ENCODE measurements around the gene WWTR1. TPM values are rescaled to one million over a fixed set of nuclear protein-coding genes. Genes with fewer than 3 reads are reported as not detected.

WWTR1 gene
- total RNA-seq, 2 donors from 2014 or later = 17.3 to 18.5 TPM

- no peak overlapping the region for H3K4me3 Mint-ChIP-seq
Measured at GRCh38 chr3:149481491-149481890, 176.3 kb downstream of the WWTR1 start.

GRCh38 chr3:149481056-149481455 lies 176.8 kb downstream of the WWTR1 start:
- H3K27me3 ChIP-seq (ENCODE audit: control insufficient read depth, insufficient read depth, low read length, poor library complexity, severe bottlenecking) = no peaks in the 10 kb centered on the region
- no peaks in the 10 kb centered on the region for H3K4me1 ChIP-seq (ENCODE audit: control insufficient read depth, insufficient read depth, low read length)
- H3K27ac Mint-ChIP-seq = no peak overlapping the region
- DNase-seq = no peak
- no peak for TF ChIP-seq CTCF (conservative IDR thresholded peaks at IDR 0.05)
- no peak overlapping the region for H3K4me3 ChIP-seq (ENCODE audit: low read length)
- WGBS, 2 experiments (ENCODE audit: insufficient coverage in 1 of 2, insufficient read length in 1 of 2) = 91 to 100% methylated on average over 2 to 3 of the region's 3 CpGs
- no peak overlapping the region for H3K27ac ChIP-seq (ENCODE audit: low read depth, low read length)
- no peaks in the 10 kb centered on the region for H3K9me3 Mint-ChIP-seq
- no peaks in the 10 kb centered on the region for H3K36me3 ChIP-seq (ENCODE audit: control insufficient read depth, insufficient read depth, low read length)
- H3K36me3 Mint-ChIP-seq (ENCODE audit: low read depth) = no peaks in the 10 kb centered on the region
- no peaks in the 10 kb centered on the region for H3K9me3 ChIP-seq (ENCODE audit: control insufficient read depth, low read length)
- no peak overlapping the region for H3K9ac ChIP-seq (ENCODE audit: extremely low read depth, low read length, poor library complexity, severe bottlenecking)
- H3K27me3 Mint-ChIP-seq (ENCODE audit: insufficient read depth) = no peaks in the 10 kb centered on the region
- H3K4me1 Mint-ChIP-seq = peaks cover 8% of the 10 kb centered on the region
- H3K4me3 Mint-ChIP-seq = no peak overlapping the region

More at GRCh38 chr3:149481491-149481890, 176.3 kb downstream of the WWTR1 start:
- Mint-ChIP-seq H3K27ac (no peak overlapping the region), H3K27me3 (ENCODE audit: insufficient read depth) (no peaks in the 10 kb centered on the region), H3K36me3 (ENCODE audit: low read depth) (no peaks in the 10 kb centered on the region), H3K9me3 (no peaks in the 10 kb centered on the region), H3K4me1 (peaks cover 8% of the 10 kb centered on the region)
- H3K27me3 ChIP-seq (ENCODE audit: control insufficient read depth, insufficient read depth, low read length, poor library complexity, severe bottlenecking) = no peaks in the 10 kb centered on the region
- TF ChIP-seq CTCF (conservative IDR thresholded peaks at IDR 0.05) = no peak
- no peak overlapping the region for H3K27ac ChIP-seq (ENCODE audit: low read depth, low read length)
- H3K9me3 ChIP-seq (ENCODE audit: control insufficient read depth, low read length) = no peaks in the 10 kb centered on the region
- H3K36me3 ChIP-seq (ENCODE audit: control insufficient read depth, insufficient read depth, low read length) = no peaks in the 10 kb centered on the region
- H3K9ac ChIP-seq (ENCODE audit: extremely low read depth, low read length, poor library complexity, severe bottlenecking) = no peak overlapping the region
- no peak overlapping the region for H3K4me3 ChIP-seq (ENCODE audit: low read length)
- WGBS, 2 experiments (ENCODE audit: insufficient coverage in 1 of 2, insufficient read length in 1 of 2) = 100% methylated on average over 2 of the region's 2 CpGs; no CpG with 5 or more reads in 1 of the 2 experiments
- no peak for DNase-seq
- no peaks in the 10 kb centered on the region for H3K4me1 ChIP-seq (ENCODE audit: control insufficient read depth, insufficient read depth, low read length)

- H3K4me1 Mint-ChIP-seq = peaks cover 8% of the 10 kb centered on the region
- no peaks in the 10 kb centered on the region for H3K27me3 ChIP-seq (ENCODE audit: control insufficient read depth, insufficient read depth, low read length, poor library complexity, severe bottlenecking)
- H3K27ac Mint-ChIP-seq = peak overlapping the region; percentile 19
- no peaks in the 10 kb centered on the region for H3K9me3 Mint-ChIP-seq
- no peaks in the 10 kb centered on the region for H3K36me3 ChIP-seq (ENCODE audit: control insufficient read depth, insufficient read depth, low read length)
- peak; percentile 93 for TF ChIP-seq CTCF (conservative IDR thresholded peaks at IDR 0.05)
- no peaks in the 10 kb centered on the region for H3K27me3 Mint-ChIP-seq (ENCODE audit: insufficient read depth)
- peak; percentile 97 for DNase-seq
- no peak overlapping the region for H3K27ac ChIP-seq (ENCODE audit: low read depth, low read length)
- H3K9me3 ChIP-seq (ENCODE audit: control insufficient read depth, low read length) = no peaks in the 10 kb centered on the region
- no peak overlapping the region for H3K9ac ChIP-seq (ENCODE audit: extremely low read depth, low read length, poor library complexity, severe bottlenecking)
- H3K36me3 Mint-ChIP-seq (ENCODE audit: low read depth) = no peaks in the 10 kb centered on the region
- WGBS, 2 experiments (ENCODE audit: insufficient coverage in 1 of 2, insufficient read length in 1 of 2) = 73 to 93% methylated on average over 8 to 15 of the region's 15 CpGs
- H3K4me3 Mint-ChIP-seq = no peak overlapping the region
- H3K4me1 ChIP-seq (ENCODE audit: control insufficient read depth, insufficient read depth, low read length) = no peaks in the 10 kb centered on the region
- no peak overlapping the region for H3K4me3 ChIP-seq (ENCODE audit: low read length)
Measured at GRCh38 chr3:149480326-149481017, 177.4 kb downstream of the WWTR1 start.

Data from endodermal cell (in vitro differentiated cells).